H9 (cell line): ENCODE data around the gene ADH5. TPM values are rescaled to one million over a fixed set of nuclear protein-coding genes. Genes with fewer than 3 reads are reported as not detected.

Experiments used
- DNase-seq: peaks from one replicate; pipeline ENCODE4 v3.0.0-alpha.2; 2017
- H2AFZ ChIP-seq: one replicate; pipeline ENCODE4 v1.6.1; 2013; ENCODE audit warnings: mild to moderate bottlenecking, low read length, control low read depth, moderate library complexity
- H2AK5ac ChIP-seq: 2 replicates; pipeline ENCODE4 v1.6.1; 2013; ENCODE audit warnings: low read length, control low read depth, mixed read lengths; ENCODE audit not compliant: insufficient read length
- H2BK120ac ChIP-seq: one replicate; pipeline ENCODE4 v1.6.1; 2013; ENCODE audit warnings: low read depth, mild to moderate bottlenecking, low read length, control low read depth, inconsistent platforms; ENCODE audit not compliant: poor library complexity, severe bottlenecking
- H2BK12ac ChIP-seq: 2 replicates; pipeline ENCODE4 v1.6.1; 2013; ENCODE audit warnings: low read length, control low read depth, mixed read lengths, low read depth; ENCODE audit not compliant: insufficient read length
- H2BK15ac ChIP-seq: 2 replicates; pipeline ENCODE4 v1.6.1; 2013; ENCODE audit warnings: low read depth, low read length, control low read depth
- H2BK20ac ChIP-seq: one replicate; pipeline ENCODE4 v1.6.1; 2013; ENCODE audit warnings: low read depth, mild to moderate bottlenecking, low read length, control low read depth, inconsistent platforms; ENCODE audit not compliant: poor library complexity, severe bottlenecking
- H2BK5ac ChIP-seq: 2 replicates; pipeline ENCODE4 v1.6.1; 2013; ENCODE audit warnings: low read length, control low read depth, mixed read lengths; ENCODE audit not compliant: insufficient read length
- H3K14ac ChIP-seq: 2 replicates; pipeline ENCODE4 v1.6.1; 2013; ENCODE audit warnings: low read length, control low read depth; ENCODE audit not compliant: insufficient read depth
- H3K18ac ChIP-seq: 2 replicates; pipeline ENCODE4 v1.6.1; 2013; ENCODE audit warnings: low read depth, mild to moderate bottlenecking, mixed read lengths, low read length, control low read depth; ENCODE audit not compliant: insufficient read length
- H3K23ac ChIP-seq: 2 replicates; pipeline ENCODE4 v1.6.1; 2013; ENCODE audit warnings: low read length, control low read depth, mixed read lengths, low read depth; ENCODE audit not compliant: insufficient read length
- H3K23me2 ChIP-seq: 2 replicates; pipeline ENCODE4 v1.6.1; 2013; ENCODE audit warnings: low read depth, mild to moderate bottlenecking, mixed read lengths, low read length, control low read depth; ENCODE audit not compliant: insufficient read length, poor library complexity, severe bottlenecking
- H3K27ac ChIP-seq: 2 replicates; pipeline ENCODE4 v1.5.1; 2013; ENCODE audit warnings: low read length, control low read depth, mixed read lengths, low read depth; ENCODE audit not compliant: insufficient read length
- H3K27me3 ChIP-seq: 2 replicates; pipeline ENCODE4 v1.6.1; 2013; ENCODE audit warnings: low read length, control low read depth, inconsistent platforms; ENCODE audit not compliant: insufficient read depth
- H3K4ac ChIP-seq: 2 replicates; pipeline ENCODE4 v1.6.1; 2013; ENCODE audit warnings: low read depth, mild to moderate bottlenecking, control low read depth, inconsistent platforms, low read length, moderate library complexity
- H3K4me1 ChIP-seq: 2 replicates; pipeline ENCODE4 v1.6.1; 2013; ENCODE audit warnings: low read length, control low read depth, inconsistent platforms; ENCODE audit not compliant: insufficient read depth
- H3K4me2 ChIP-seq: 2 replicates; pipeline ENCODE4 v1.6.1; 2013; ENCODE audit warnings: low read length, control low read depth, mixed read lengths; ENCODE audit not compliant: insufficient read length, insufficient read depth
- H3K56ac ChIP-seq: 2 replicates; pipeline ENCODE4 v1.6.1; 2013; ENCODE audit warnings: low read depth, mild to moderate bottlenecking, mixed read lengths, low read length, control low read depth; ENCODE audit not compliant: insufficient read length
- H3K79me1 ChIP-seq: 2 replicates; pipeline ENCODE4 v1.6.1; 2013; ENCODE audit warnings: low read depth, mild to moderate bottlenecking, moderate library complexity, low read length, control low read depth, inconsistent platforms; ENCODE audit not compliant: insufficient read depth, poor library complexity, severe bottlenecking
- H3K79me2 ChIP-seq: 2 replicates; pipeline ENCODE4 v1.6.1; 2013; ENCODE audit warnings: low read length, control low read depth, inconsistent platforms; ENCODE audit not compliant: insufficient read depth
- H3K9ac ChIP-seq: 2 replicates; pipeline ENCODE4 v1.6.1; 2013; ENCODE audit warnings: low read length, control low read depth, mixed read lengths; ENCODE audit not compliant: insufficient read length; ENCODE audit errors: extremely low read depth
- H3K9me3 ChIP-seq: one replicate; pipeline ENCODE4 v1.6.1; 2013; ENCODE audit warnings: low read depth, low read length, inconsistent platforms; ENCODE audit not compliant: control insufficient read depth
- H3T11ph ChIP-seq: one replicate; pipeline ENCODE4 v1.6.1; 2013; ENCODE audit warnings: mild to moderate bottlenecking, low read length, control low read depth, inconsistent platforms
- H4K20me1 ChIP-seq: one replicate; pipeline ENCODE4 v1.6.1; 2013; ENCODE audit not compliant: control insufficient read depth, insufficient read length, insufficient read depth
- H4K5ac ChIP-seq: 2 replicates; pipeline ENCODE4 v1.6.1; 2013; ENCODE audit warnings: low read depth, mild to moderate bottlenecking, mixed read lengths, low read length, control low read depth; ENCODE audit not compliant: insufficient read length
- H4K8ac ChIP-seq: replicated peaks from 2 replicates; pipeline ENCODE4 v1.6.1; 2013; ENCODE audit warnings: low read length, control low read depth, mixed read lengths, low read depth; ENCODE audit not compliant: insufficient read length
- H4K91ac ChIP-seq: 2 replicates; pipeline ENCODE4 v1.6.1; 2013; ENCODE audit warnings: low read depth, mild to moderate bottlenecking, moderate library complexity, mixed read lengths, low read length, control low read depth; ENCODE audit not compliant: insufficient read length
- H3K27ac Mint-ChIP-seq, 3 experiments: 2 replicates in 2 of 3; 3 replicates in 1 of 3; pipeline ENCODE4 v1.8.0; 2020 to 2021; ENCODE audit warnings: mixed read lengths in 3 of 3, mild to moderate bottlenecking in 1 of 3, moderate library complexity in 1 of 3
- H3K27me3 Mint-ChIP-seq: 2 replicates; pipeline ENCODE4 v1.8.0; 2021; ENCODE audit warnings: low read depth, mild to moderate bottlenecking, moderate library complexity, mixed read lengths
- H3K36me3 Mint-ChIP-seq, 3 experiments: 2 replicates in 2 of 3; 3 replicates in 1 of 3; pipeline ENCODE4 v1.8.0; 2020 to 2021; ENCODE audit warnings: low read depth in 3 of 3, mixed read lengths in 3 of 3; ENCODE audit not compliant: insufficient read depth in 1 of 3
- H3K4me1 Mint-ChIP-seq, 2 experiments: 2 replicates each; pipeline ENCODE4 v1.8.0; 2020; ENCODE audit warnings: mixed read lengths in 2 of 2
- H3K4me3 Mint-ChIP-seq, 2 experiments: 2 replicates in 1 of 2; 3 replicates in 1 of 2; pipeline ENCODE4 v1.8.0; 2020 to 2021; ENCODE audit warnings: mild to moderate bottlenecking in 2 of 2, mixed read lengths in 2 of 2, moderate library complexity in 1 of 2
- H3K9me3 Mint-ChIP-seq, 2 experiments: 2 replicates in 1 of 2; 3 replicates in 1 of 2; pipeline ENCODE4 v1.8.0; 2020; ENCODE audit warnings: mild to moderate bottlenecking in 2 of 2, mixed read lengths in 2 of 2, moderate library complexity in 1 of 2
- CTCF ChIP-seq: fragments of 200-600 bp; sonication (generic); conservative IDR thresholded peaks from 3 replicates; pipeline ENCODE4 v1.8.0; 2021; ENCODE audit warnings: antibody characterized with exemption, mild to moderate bottlenecking
- WGBS: extraction: QIAGEN DNeasy Blood & Tissue Kit; methylation state at CpG from one replicate; pipeline ENCODE4 v1.1.7; 2013; ENCODE audit warnings: missing lambda C conversion rate, low lambda C conversion rate, mixed read lengths; ENCODE audit not compliant: insufficient read length; ENCODE audit errors: extremely low coverage; 5-methylcytosine and 5-hydroxymethylcytosine counted together
- total RNA-seq: library from RNA; stranded (reverse); gene quantifications from 2 replicates; pipeline ENCODE4 v1.2.1, GENCODE V29; 2021

ADH5 gene
- total RNA-seq, 1 experiment from 2014 or later: 284 TPM

- no peak overlapping the region for H3K27ac ChIP-seq
- H3K56ac ChIP-seq: no peak overlapping the region
- TF ChIP-seq CTCF: no peak
- H3K79me2 ChIP-seq: no peaks in the 10 kb centered on the region
- no peak overlapping the region for H3K4ac ChIP-seq
- no peaks in the 10 kb centered on the region for H3K27me3 Mint-ChIP-seq
- peaks cover 8 to 9% of the 10 kb centered on the region in 2 experiments for H3K9me3 Mint-ChIP-seq
- DNase-seq: no peak
- H3K79me1 ChIP-seq: peaks cover 2% of the 10 kb centered on the region
- H3K36me3 Mint-ChIP-seq: peaks cover 7 to 32% (median 11%) of the 10 kb centered on the region in 3 experiments
- H3K9ac ChIP-seq: no peak overlapping the region
- no peak overlapping the region for H2BK12ac ChIP-seq
- no peaks in the 10 kb centered on the region for H3K27me3 ChIP-seq
- no peak overlapping the region for H2BK5ac ChIP-seq
- no peaks in the 10 kb centered on the region for H3K4me1 ChIP-seq
- no peak overlapping the region for H2BK120ac ChIP-seq
- peaks cover 8% of the 10 kb centered on the region in 2 experiments for H3K4me1 Mint-ChIP-seq
- H2BK20ac ChIP-seq: no peak overlapping the region
- H3K27ac Mint-ChIP-seq: no peak overlapping the region
- no peak overlapping the region for H3T11ph ChIP-seq
- H2BK15ac ChIP-seq: no peak overlapping the region
- H2AFZ ChIP-seq: no peak overlapping the region
- H4K91ac ChIP-seq: no peak overlapping the region
- WGBS: no CpG with 5 or more reads among the region's 1 CpG
- no peak overlapping the region for H4K8ac ChIP-seq
- H3K18ac ChIP-seq: no peak overlapping the region
- no peak overlapping the region for H3K14ac ChIP-seq
- no peak overlapping the region for H4K5ac ChIP-seq
- H3K4me3 Mint-ChIP-seq: no peak overlapping the region
- no peak overlapping the region for H3K23ac ChIP-seq
- H4K20me1 ChIP-seq: no peaks in the 10 kb centered on the region
- H3K9me3 ChIP-seq: no peaks in the 10 kb centered on the region
- no peak overlapping the region for H2AK5ac ChIP-seq
- no peak overlapping the region for H3K4me2 ChIP-seq
- H3K23me2 ChIP-seq: no peaks in the 10 kb centered on the region
These were observed 15.6 kb upstream of the ADH5 start for GRCh38 chr4:99104153-99104552.
